Measurements from ENCODE around the gene TAS2R46.
"Not testable (repeated sequence)": the region's sequence is repeated elsewhere in the genome, so short reads cannot be mapped to it uniquely, and the experiment has no call there.

The TAS2R46 gene

DNA sequence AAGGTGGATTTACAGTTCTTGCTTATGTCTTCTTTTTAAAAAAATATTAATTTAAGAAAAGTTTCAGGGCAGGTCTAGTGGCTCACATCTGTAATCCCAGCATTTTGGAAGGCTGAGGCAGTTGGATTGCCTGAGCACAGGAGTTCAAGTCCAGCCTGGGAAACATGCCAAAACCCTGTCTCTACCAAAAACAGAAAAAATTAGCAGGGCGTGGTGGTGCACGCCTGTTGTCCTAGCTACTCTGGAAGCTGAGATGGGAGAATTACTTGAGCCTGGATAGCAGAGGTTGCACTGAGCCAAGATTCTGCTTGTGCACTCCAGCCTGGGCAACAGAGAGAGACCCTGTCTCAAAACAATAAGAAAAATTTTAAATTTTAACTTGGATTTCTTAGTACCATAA lies 5.4 kb upstream of the TAS2R46 start:
- TF ChIP-seq, protein P1, sequence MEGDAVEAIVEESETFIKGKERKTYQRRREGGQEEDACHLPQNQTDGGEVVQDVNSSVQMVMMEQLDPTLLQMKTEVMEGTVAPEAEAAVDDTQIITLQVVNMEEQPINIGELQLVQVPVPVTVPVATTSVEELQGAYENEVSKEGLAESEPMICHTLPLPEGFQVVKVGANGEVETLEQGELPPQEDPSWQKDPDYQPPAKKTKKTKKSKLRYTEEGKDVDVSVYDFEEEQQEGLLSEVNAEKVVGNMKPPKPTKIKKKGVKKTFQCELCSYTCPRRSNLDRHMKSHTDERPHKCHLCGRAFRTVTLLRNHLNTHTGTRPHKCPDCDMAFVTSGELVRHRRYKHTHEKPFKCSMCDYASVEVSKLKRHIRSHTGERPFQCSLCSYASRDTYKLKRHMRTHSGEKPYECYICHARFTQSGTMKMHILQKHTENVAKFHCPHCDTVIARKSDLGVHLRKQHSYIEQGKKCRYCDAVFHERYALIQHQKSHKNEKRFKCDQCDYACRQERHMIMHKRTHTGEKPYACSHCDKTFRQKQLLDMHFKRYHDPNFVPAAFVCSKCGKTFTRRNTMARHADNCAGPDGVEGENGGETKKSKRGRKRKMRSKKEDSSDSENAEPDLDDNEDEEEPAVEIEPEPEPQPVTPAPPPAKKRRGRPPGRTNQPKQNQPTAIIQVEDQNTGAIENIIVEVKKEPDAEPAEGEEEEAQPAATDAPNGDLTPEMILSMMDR (IDR thresholded peaks at IDR 0.05; ENCODE audit: extremely low read depth, missing control alignments) = no peak
- DNase-seq (ENCODE audit: low spot score) = no peak

DNA sequence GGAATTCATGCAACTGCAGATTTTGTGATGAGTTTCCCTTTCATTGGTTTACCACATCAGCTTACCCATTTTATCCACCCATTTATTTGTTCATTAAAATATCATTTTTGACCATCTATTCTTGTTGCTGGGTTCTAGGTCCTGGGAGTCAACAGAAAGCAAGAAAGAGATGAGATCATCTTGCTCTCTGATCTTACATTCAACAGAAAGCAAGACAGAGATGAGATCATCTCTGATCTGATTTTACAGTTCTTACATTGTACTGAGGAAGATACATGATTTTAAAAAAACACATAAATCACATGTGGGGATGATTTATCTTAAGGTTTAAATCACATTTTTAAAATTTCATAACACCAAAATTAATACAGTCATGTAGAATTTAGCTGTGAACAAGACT lies 2.3 kb downstream of the TAS2R46 start:
- no peak for DNase-seq (ENCODE audit: low spot score)
- TF ChIP-seq, protein P1 (IDR thresholded peaks at IDR 0.05; ENCODE audit: extremely low read depth, missing control alignments) = no peak

DNA sequence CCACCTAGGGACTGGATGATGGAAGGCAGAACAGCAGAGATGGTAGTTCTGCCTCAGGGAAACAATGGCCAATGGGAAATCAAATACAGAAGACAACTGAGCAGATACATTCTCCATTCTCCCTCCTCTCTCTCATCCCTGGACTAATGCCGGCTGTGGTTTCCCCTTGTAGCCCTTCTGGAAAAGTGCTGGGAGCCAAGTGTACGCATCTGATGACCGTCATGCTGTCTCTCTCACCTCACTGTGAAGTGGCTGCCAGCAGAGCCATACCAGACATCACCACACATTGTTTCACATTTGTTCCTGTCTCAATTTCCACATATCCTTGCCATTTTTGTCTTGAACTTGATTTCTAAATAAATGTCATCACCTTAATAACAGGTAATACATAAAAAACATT lies 3.1 kb downstream of the TAS2R46 start:
- TF ChIP-seq, protein P1 (IDR thresholded peaks at IDR 0.05; ENCODE audit: extremely low read depth, missing control alignments) = no peak
- no peak for DNase-seq (ENCODE audit: low spot score)

GRCh38 chr12:11055306-11055705 lies 6.8 kb downstream of the TAS2R46 start:
- TF ChIP-seq, protein P1 (IDR thresholded peaks at IDR 0.05; ENCODE audit: extremely low read depth, missing control alignments) = no peak
- no peak for DNase-seq (ENCODE audit: low spot score)

GRCh38 chr12:11049806-11050531 lies 12.1 kb downstream of the TAS2R46 start:
- not testable (repeated sequence) for DNase-seq (ENCODE audit: low spot score)

DNA sequence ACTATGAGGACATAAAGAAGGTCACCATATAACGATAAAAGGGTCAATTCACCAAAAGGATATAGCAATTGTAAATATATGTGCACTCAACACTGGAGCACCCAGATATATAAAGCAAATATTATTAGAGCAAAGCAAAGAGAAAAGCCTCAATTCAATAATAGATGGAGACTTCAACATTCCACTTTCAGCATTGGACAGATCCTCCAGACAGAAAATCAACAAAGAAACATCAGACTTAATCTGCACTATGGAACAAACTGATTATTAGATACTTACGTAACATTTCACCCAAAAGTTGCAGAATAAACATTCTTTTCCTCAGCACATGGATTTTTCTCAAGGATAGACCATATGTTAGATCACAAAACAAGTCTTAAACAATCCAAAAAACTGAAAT lies 20.7 kb downstream of the TAS2R46 start:
- not testable (repeated sequence) for DNase-seq (ENCODE audit: low spot score)

- no peak for DNase-seq (ENCODE audit: low spot score)
- TF ChIP-seq, protein P1 (IDR thresholded peaks at IDR 0.05; ENCODE audit: extremely low read depth, missing control alignments) = no peak
These were observed 21.9 kb downstream of the TAS2R46 start for GRCh38 chr12:11040162-11040561.

GRCh38 chr12:11039171-11039570 lies 22.9 kb downstream of the TAS2R46 start:
- TF ChIP-seq, protein P1 (IDR thresholded peaks at IDR 0.05; ENCODE audit: extremely low read depth, missing control alignments) = no peak
- no peak for DNase-seq (ENCODE audit: low spot score)

GRCh38 chr12:11033959-11034358 lies 28.1 kb downstream of the TAS2R46 start:
- DNase-seq (ENCODE audit: low spot score) = not testable (repeated sequence)
